Fibroblast of mammary gland (primary cell): ENCODE results near the gene CXCR6.
A peak's percentile ranks its signal among the peaks of the same experiment; 100 is the strongest.

Source experiments
- DNase-seq: peaks from one replicate; pipeline ENCODE4 v3.0.0-alpha.2; 2010; ENCODE audit warnings: low read depth
- H3K4me3 ChIP-seq: 2 replicates; pipeline ENCODE4 v1.5.1; 2011; ENCODE audit warnings: low read depth, mild to moderate bottlenecking, low read length, moderate library complexity; ENCODE audit not compliant: control insufficient read depth
- CTCF ChIP-seq: conservative IDR thresholded peaks from 2 replicates; pipeline ENCODE4 v1.5.1; 2011; ENCODE audit warnings: low read depth, low read length, inconsistent platforms; ENCODE audit not compliant: control insufficient read depth, insufficient read depth

CXCR6 gene

GRCh38 chr3:45986303-45986982 lies 43.2 kb downstream of the CXCR6 start:
- no peak overlapping the region for H3K4me3 ChIP-seq
- TF ChIP-seq CTCF, result no peak
- DNase-seq, result peak; percentile 60

GRCh38 chr3:45987368-45988291 lies 44.4 kb downstream of the CXCR6 start:
- H3K4me3 ChIP-seq, result no peak overlapping the region
- TF ChIP-seq CTCF, result no peak
- DNase-seq, result peak; percentile 90

- no peak overlapping the region for H3K4me3 ChIP-seq
- TF ChIP-seq CTCF, result no peak
- DNase-seq, result peak; percentile 14
These were observed 45.1 kb downstream of the CXCR6 start for GRCh38 chr3:45988362-45988761.

- TF ChIP-seq CTCF, result no peak
- no peak overlapping the region for H3K4me3 ChIP-seq
- peak; percentile 91 for DNase-seq
These were observed 45.5 kb downstream of the CXCR6 start for GRCh38 chr3:45988804-45989203.

GRCh38 chr3:45990181-45990580 lies 46.9 kb downstream of the CXCR6 start:
- no peak overlapping the region for H3K4me3 ChIP-seq
- no peak for TF ChIP-seq CTCF
- DNase-seq, result no peak

GRCh38 chr3:45991341-45991740 lies 48.1 kb downstream of the CXCR6 start:
- no peak for DNase-seq
- no peak for TF ChIP-seq CTCF
- no peak overlapping the region for H3K4me3 ChIP-seq
